ENCODE measurements around the gene UMAD1. TPM values are rescaled to one million over a fixed set of nuclear protein-coding genes. Genes with fewer than 3 reads are reported as not detected.
A peak's percentile ranks its signal among the peaks of the same experiment; 100 is the strongest.

Gene UMAD1
- polyA plus RNA-seq, 3 donors, result 6.2 to 22.7 (median 18.6) TPM

GRCh38 chr7:7641129-7641663 lies 644 bp downstream of the UMAD1 start:
- H3K4me1 ChIP-seq (ENCODE audit: control insufficient read depth in 1 of 2, insufficient read depth in 2 of 2, low read length in 2 of 2), result peaks cover 17 to 20% of the 10 kb centered on the region in 2 donors
- intact Hi-C loops (cut with micrococcal nuclease), result loop anchor here (2.0 to 10.0 kb wide), 2 partner anchors 76 to 328 kb away; partner anchors contain the start of genes GLCCI1 (in 2 of the 2) and MIOS (in 2 of the 2)
- no peak for TF ChIP-seq CTCF (IDR thresholded peaks at IDR 0.05)
- no peaks in the 10 kb centered on the region for H3K27me3 ChIP-seq (ENCODE audit: control insufficient read depth in 2 of 2, insufficient read depth in 2 of 2, low read length in 2 of 2)
- H3K4me2 ChIP-seq (replicated peaks; ENCODE audit: extremely low read depth, low read length, poor library complexity, severe bottlenecking), result peak overlapping the region; percentile 88
- peaks cover 4 to 8% of the 10 kb centered on the region in 2 donors for H3K36me3 ChIP-seq (replicated peaks in 1 of 2; ENCODE audit: control insufficient read depth in 1 of 2, insufficient read depth in 2 of 2, low read length in 2 of 2)
- H3K79me2 ChIP-seq (ENCODE audit: insufficient read depth, low read length), result peaks cover 44% of the 10 kb centered on the region
- H2AFZ ChIP-seq (ENCODE audit: insufficient read depth, low read depth, low read length, poor library complexity, severe bottlenecking), result peak overlapping the region; percentile 97
- H3K9ac ChIP-seq (ENCODE audit: insufficient read depth, low read length, poor library complexity, severe bottlenecking), result peak overlapping the region; percentile 78
- peak in 1 of 3 donors; percentile 8 for DNase-seq
- peak overlapping the region; percentile 70 to 90 for H3K27ac ChIP-seq (ENCODE audit: low read depth in 1 of 2, low read length in 2 of 2)
- Mint-ChIP-seq H3K27me3 (ENCODE audit: low read depth in 3 of 3) (peaks cover 0 to 2% (median 0%) of the 10 kb centered on the region in 3 donors), H3K4me3 (peak overlapping the region; percentile 94 to 98), H3K4me1 (peaks cover 24% of the 10 kb centered on the region), H3K27ac (peak overlapping the region; percentile 94 to 98 (median 97)), H3K9me3 (peaks cover 0 to 11% (median 0%) of the 10 kb centered on the region in 7 donors), H3K36me3 (peaks cover 12 to 27% of the 10 kb centered on the region in 2 donors)
- 6% methylated on average over 13 of the region's 22 CpGs for WGBS (ENCODE audit: insufficient coverage)
- H3K9me3 ChIP-seq (replicated peaks in 1 of 2; ENCODE audit: control insufficient read depth in 1 of 2, insufficient read depth in 1 of 2, low read length in 2 of 2), result peaks cover 0 to 5% of the 10 kb centered on the region in 2 donors
- H3K4me3 ChIP-seq (replicated peaks in 1 of 3; ENCODE audit: low read depth in 2 of 3, low read length in 3 of 3), result peak overlapping the region; percentile 74 to 92 (median 78)
- no peaks in the 10 kb centered on the region for H4K20me1 ChIP-seq (ENCODE audit: insufficient read depth, low read length)

- Histone ChIP-seq H2AFZ (ENCODE audit: insufficient read depth, low read depth, low read length, poor library complexity, severe bottlenecking) (no peak overlapping the region), H3K79me2 (ENCODE audit: insufficient read depth, low read length) (peaks cover 50% of the 10 kb centered on the region), H3K9ac (ENCODE audit: insufficient read depth, low read length, poor library complexity, severe bottlenecking) (no peak overlapping the region), H4K20me1 (ENCODE audit: insufficient read depth, low read length) (peaks cover 3% of the 10 kb centered on the region), H3K27me3 (ENCODE audit: control insufficient read depth in 2 of 2, insufficient read depth in 2 of 2, low read length in 2 of 2) (no peaks in the 10 kb centered on the region), H3K4me1 (ENCODE audit: control insufficient read depth in 1 of 2, insufficient read depth in 2 of 2, low read length in 2 of 2) (peaks cover 17 to 20% of the 10 kb centered on the region in 2 donors), H3K4me2 (replicated peaks; ENCODE audit: extremely low read depth, low read length, poor library complexity, severe bottlenecking) (no peak overlapping the region), H3K27ac (ENCODE audit: low read depth in 1 of 2, low read length in 2 of 2) (no peak overlapping the region), H3K4me3 (replicated peaks in 1 of 3; ENCODE audit: low read depth in 2 of 3, low read length in 3 of 3) (no peak overlapping the region), H3K36me3 (replicated peaks in 1 of 2; ENCODE audit: control insufficient read depth in 1 of 2, insufficient read depth in 2 of 2, low read length in 2 of 2) (peaks cover 0 to 3% of the 10 kb centered on the region in 2 donors), H3K9me3 (replicated peaks in 1 of 2; ENCODE audit: control insufficient read depth in 1 of 2, insufficient read depth in 1 of 2, low read length in 2 of 2) (peaks cover 0 to 8% of the 10 kb centered on the region in 2 donors)
- H3K4me1 Mint-ChIP-seq, result peaks cover 24% of the 10 kb centered on the region
- no peak overlapping the region for H3K4me3 Mint-ChIP-seq
- H3K9me3 Mint-ChIP-seq, result peaks cover 0 to 11% (median 2%) of the 10 kb centered on the region in 7 donors
- peaks cover 9 to 24% of the 10 kb centered on the region in 2 donors for H3K36me3 Mint-ChIP-seq
- DNase-seq, result no peak
- peaks cover 0 to 2% (median 0%) of the 10 kb centered on the region in 3 donors for H3K27me3 Mint-ChIP-seq (ENCODE audit: low read depth in 3 of 3)
- intact Hi-C loops (cut with micrococcal nuclease), result loop anchor here (10.0 kb wide), 1 partner anchor 77 kb away; the partner anchor contains the start of gene MIOS (in 2 of the 2)
- no peak overlapping the region for H3K27ac Mint-ChIP-seq
- no peak for TF ChIP-seq CTCF (IDR thresholded peaks at IDR 0.05)
- WGBS (ENCODE audit: insufficient coverage), result 100% methylated on average over 1 of the region's 6 CpGs
Measured at GRCh38 chr7:7642081-7642480, 1.5 kb downstream of the UMAD1 start.

Measured in CD14-positive monocyte (primary cell).